ENCODE results near the gene LAMA3.

Gene LAMA3

DNA sequence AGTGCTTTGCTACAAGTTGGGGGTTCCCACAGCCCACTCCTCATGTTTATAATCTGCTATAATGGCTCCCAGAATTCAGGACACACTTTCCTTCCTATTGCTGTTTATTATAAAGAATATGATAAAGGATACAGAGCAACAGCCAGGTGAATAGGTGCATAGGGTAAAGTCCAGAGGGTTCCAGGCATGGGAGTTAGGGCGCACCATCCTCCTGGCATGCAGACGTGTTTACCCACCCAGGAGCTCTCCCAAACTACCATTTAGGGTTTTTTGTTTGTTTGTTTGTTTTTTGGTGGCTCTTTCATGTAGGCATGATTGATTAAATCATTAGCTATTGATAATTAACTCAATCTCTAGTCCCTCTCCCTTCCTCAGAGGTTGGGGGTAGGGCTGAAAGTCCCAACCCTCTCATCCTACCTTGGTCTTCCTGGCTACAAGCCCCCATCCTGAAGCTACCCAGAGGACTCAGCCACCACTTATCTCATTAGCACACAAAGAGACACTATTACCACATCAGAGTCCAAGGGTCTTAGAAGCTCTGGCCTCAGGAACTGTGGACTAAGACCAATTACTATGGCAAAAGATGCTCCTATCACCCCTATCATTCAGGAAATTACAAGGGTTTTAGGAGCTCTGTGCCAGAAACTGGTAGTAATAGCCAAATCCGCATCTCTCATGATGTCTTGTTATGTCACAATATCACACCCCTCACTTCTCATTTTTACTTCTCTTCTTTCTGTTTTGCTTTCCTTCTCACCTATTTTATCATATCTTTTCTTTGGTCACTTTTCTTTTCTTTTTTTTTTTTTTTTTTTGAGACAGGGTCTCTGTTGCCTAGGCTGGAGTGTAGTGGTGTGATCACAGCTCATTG lies 170.4 kb downstream of the LAMA3 start:
- no peak overlapping the region for H3K4me2 ChIP-seq (ENCODE audit: low read depth, low read length, poor library complexity, severe bottlenecking)

DNA sequence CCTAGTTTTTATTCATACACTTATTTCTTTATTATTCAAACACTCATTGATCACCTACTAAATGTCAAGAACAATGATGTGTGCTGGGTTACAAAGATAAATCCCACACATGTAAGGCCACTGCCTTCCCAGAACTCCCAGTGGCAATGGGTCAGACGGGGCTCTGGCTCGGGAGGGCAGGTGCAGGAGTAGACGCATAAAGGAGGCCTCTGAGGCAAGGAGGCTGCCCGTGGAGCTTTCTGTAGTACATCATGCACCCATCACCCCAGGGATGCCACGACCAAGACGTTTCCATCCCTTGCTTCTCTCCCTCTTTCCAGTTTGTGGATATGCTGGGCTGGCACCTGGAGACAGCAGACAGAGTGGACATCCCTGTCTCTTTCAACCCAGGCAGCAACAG lies 172.1 kb downstream of the LAMA3 start:
- Histone ChIP-seq H2AFZ (ENCODE audit: low read length) (peak overlapping the region; percentile 79; the same call in 1 of the 2 replicates), H3K4me1 (ENCODE audit: insufficient read depth, low read length, poor library complexity, severe bottlenecking) (peaks cover 64% of the 10 kb centered on the region)

More for the DNA sequence above, 170.4 kb downstream of the LAMA3 start:
- H3K27me3 ChIP-seq (ENCODE audit: insufficient read depth, low read length, poor library complexity, severe bottlenecking): no peaks in the 10 kb centered on the region
- H3K36me3 ChIP-seq (ENCODE audit: insufficient read depth, low read length): no peaks in the 10 kb centered on the region
- no peaks in the 10 kb centered on the region for H4K20me1 ChIP-seq (ENCODE audit: insufficient read depth, low read length, poor library complexity, severe bottlenecking)
- H2AFZ ChIP-seq (ENCODE audit: low read length): no peak overlapping the region
- peaks cover 53% of the 10 kb centered on the region for H3K4me1 ChIP-seq (ENCODE audit: insufficient read depth, low read length, poor library complexity, severe bottlenecking)
- H3K4me3 ChIP-seq (ENCODE audit: low read length, poor library complexity, severe bottlenecking): no peak overlapping the region
- no peaks in the 10 kb centered on the region for H3K9me3 ChIP-seq (ENCODE audit: insufficient read depth, low read depth, low read length)
- no peak overlapping the region for H3K9ac ChIP-seq (ENCODE audit: low read depth, low read length, poor library complexity, severe bottlenecking)
- H3K9me2 ChIP-seq (replicated peaks; ENCODE audit: low read depth, low read length): no peaks in the 10 kb centered on the region
- TF ChIP-seq, protein P1, sequence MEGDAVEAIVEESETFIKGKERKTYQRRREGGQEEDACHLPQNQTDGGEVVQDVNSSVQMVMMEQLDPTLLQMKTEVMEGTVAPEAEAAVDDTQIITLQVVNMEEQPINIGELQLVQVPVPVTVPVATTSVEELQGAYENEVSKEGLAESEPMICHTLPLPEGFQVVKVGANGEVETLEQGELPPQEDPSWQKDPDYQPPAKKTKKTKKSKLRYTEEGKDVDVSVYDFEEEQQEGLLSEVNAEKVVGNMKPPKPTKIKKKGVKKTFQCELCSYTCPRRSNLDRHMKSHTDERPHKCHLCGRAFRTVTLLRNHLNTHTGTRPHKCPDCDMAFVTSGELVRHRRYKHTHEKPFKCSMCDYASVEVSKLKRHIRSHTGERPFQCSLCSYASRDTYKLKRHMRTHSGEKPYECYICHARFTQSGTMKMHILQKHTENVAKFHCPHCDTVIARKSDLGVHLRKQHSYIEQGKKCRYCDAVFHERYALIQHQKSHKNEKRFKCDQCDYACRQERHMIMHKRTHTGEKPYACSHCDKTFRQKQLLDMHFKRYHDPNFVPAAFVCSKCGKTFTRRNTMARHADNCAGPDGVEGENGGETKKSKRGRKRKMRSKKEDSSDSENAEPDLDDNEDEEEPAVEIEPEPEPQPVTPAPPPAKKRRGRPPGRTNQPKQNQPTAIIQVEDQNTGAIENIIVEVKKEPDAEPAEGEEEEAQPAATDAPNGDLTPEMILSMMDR (conservative IDR thresholded peaks at IDR 0.05; ENCODE audit: low read length): no peak
- TF ChIP-seq EZH2phosphoT487 (IDR thresholded peaks at IDR 0.05; ENCODE audit: borderline replicate concordance): no peak
- H3F3A ChIP-seq (ENCODE audit: low read depth): peaks cover 6% of the 10 kb centered on the region
- H3K79me2 ChIP-seq (ENCODE audit: insufficient read depth, low read length): no peaks in the 10 kb centered on the region

DNA sequence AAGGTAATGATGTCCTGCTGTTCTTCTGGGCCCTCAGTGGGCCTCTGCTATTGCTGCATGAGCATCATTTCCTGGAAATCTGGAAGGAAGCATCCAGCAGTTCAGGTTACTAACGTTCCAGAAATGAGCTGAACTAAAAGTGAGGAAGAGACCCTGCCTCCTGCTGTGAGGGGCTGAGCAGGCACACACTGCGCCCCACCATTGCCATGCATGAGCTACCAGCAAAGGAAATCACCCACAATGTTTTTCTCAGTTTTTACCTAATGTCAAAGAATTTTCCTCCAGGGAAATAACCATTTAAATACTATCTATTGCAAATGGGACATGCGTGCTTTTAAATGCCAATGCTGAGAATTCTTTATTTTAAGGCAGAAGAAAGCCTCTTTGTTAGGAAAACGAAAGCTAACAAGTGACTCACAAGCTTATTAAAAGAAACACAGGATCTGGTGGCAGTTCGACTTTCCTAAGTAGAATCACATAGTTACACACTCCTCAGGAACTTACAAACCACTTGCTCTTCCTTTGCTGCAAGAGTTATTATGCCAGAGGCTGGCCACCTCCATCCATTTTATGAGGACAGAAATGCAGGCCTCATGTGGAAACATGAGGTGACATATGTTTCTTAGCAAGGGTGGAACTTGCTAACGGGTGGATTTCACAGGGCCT lies 172.7 kb downstream of the LAMA3 start:
- peak overlapping the region; percentile 57 for H3K9ac ChIP-seq (ENCODE audit: low read depth, low read length, poor library complexity, severe bottlenecking)

More for the DNA sequence above, 172.1 kb downstream of the LAMA3 start:
- H3K79me2 ChIP-seq (ENCODE audit: insufficient read depth, low read length): no peaks in the 10 kb centered on the region
- H4K20me1 ChIP-seq (ENCODE audit: insufficient read depth, low read length, poor library complexity, severe bottlenecking): no peaks in the 10 kb centered on the region
- H3K9me2 ChIP-seq (replicated peaks; ENCODE audit: low read depth, low read length): no peaks in the 10 kb centered on the region
- no peaks in the 10 kb centered on the region for H3K27me3 ChIP-seq (ENCODE audit: insufficient read depth, low read length, poor library complexity, severe bottlenecking)
- no peaks in the 10 kb centered on the region for H3K9me3 ChIP-seq (ENCODE audit: insufficient read depth, low read depth, low read length)
- H3F3A ChIP-seq (ENCODE audit: low read depth): peaks cover 6% of the 10 kb centered on the region
- TF ChIP-seq, protein P1 (conservative IDR thresholded peaks at IDR 0.05; ENCODE audit: low read length): no peak
- TF ChIP-seq EZH2phosphoT487 (IDR thresholded peaks at IDR 0.05; ENCODE audit: borderline replicate concordance): no peak
- H3K4me3 ChIP-seq (ENCODE audit: low read length, poor library complexity, severe bottlenecking): no peak overlapping the region
- peak overlapping the region; percentile 57 for H3K9ac ChIP-seq (ENCODE audit: low read depth, low read length, poor library complexity, severe bottlenecking)
- H3K36me3 ChIP-seq (ENCODE audit: insufficient read depth, low read length): no peaks in the 10 kb centered on the region
- H3K4me2 ChIP-seq (ENCODE audit: low read depth, low read length, poor library complexity, severe bottlenecking): no peak overlapping the region

More for the DNA sequence above, 172.7 kb downstream of the LAMA3 start:
- no peaks in the 10 kb centered on the region for H3K36me3 ChIP-seq (ENCODE audit: insufficient read depth, low read length)
- peak overlapping the region; percentile 79 for H2AFZ ChIP-seq (ENCODE audit: low read length)
- no peaks in the 10 kb centered on the region for H3K79me2 ChIP-seq (ENCODE audit: insufficient read depth, low read length)
- H4K20me1 ChIP-seq (ENCODE audit: insufficient read depth, low read length, poor library complexity, severe bottlenecking): no peaks in the 10 kb centered on the region
- no peak overlapping the region for H3K4me3 ChIP-seq (ENCODE audit: low read length, poor library complexity, severe bottlenecking)
- H3K4me2 ChIP-seq (ENCODE audit: low read depth, low read length, poor library complexity, severe bottlenecking): peak overlapping the region; percentile 46
- H3K27me3 ChIP-seq (ENCODE audit: insufficient read depth, low read length, poor library complexity, severe bottlenecking): no peaks in the 10 kb centered on the region
- H3K9me3 ChIP-seq (ENCODE audit: insufficient read depth, low read depth, low read length): no peaks in the 10 kb centered on the region
- H3K4me1 ChIP-seq (ENCODE audit: insufficient read depth, low read length, poor library complexity, severe bottlenecking): peaks cover 64% of the 10 kb centered on the region
- peaks cover 6% of the 10 kb centered on the region for H3F3A ChIP-seq (ENCODE audit: low read depth)
- no peak for TF ChIP-seq EZH2phosphoT487 (IDR thresholded peaks at IDR 0.05; ENCODE audit: borderline replicate concordance)
- TF ChIP-seq, protein P1 (conservative IDR thresholded peaks at IDR 0.05; ENCODE audit: low read length): no peak
- no peaks in the 10 kb centered on the region for H3K9me2 ChIP-seq (replicated peaks; ENCODE audit: low read depth, low read length)

Measured in Loucy (cell line).